ENCODE results near the gene RER1.

The RER1 gene

GRCh38 chr1:2449636-2450454 is 58.2 kb downstream of the RER1 start:
- DNase-seq, result no peak

- no peak for DNase-seq
Observed at GRCh38 chr1:2451741-2452140, 60.1 kb downstream of the RER1 start.

GRCh38 chr1:2452201-2452931 is 60.7 kb downstream of the RER1 start:
- no peak for DNase-seq

- no peak for DNase-seq
Observed at GRCh38 chr1:2452932-2453315, 61.3 kb downstream of the RER1 start.

GRCh38 chr1:2454227-2454626 is 62.6 kb downstream of the RER1 start:
- DNase-seq, result no peak
